NT2/D1 (cell line): ENCODE data around the gene DNAJC1.

Experiments
- YY1 ChIP-seq: IDR thresholded peaks from 2 replicates; pipeline ENCODE4 v1.6.1; 2011; ENCODE audit not compliant: insufficient read length, insufficient read depth
- ZNF274 ChIP-seq: IDR thresholded peaks from 2 replicates; pipeline ENCODE4 v1.6.1; 2011; ENCODE audit warnings: mild to moderate bottlenecking, low read depth, low read length

GRCh38 chr10:21975378-21975990, 28.0 kb downstream of the DNAJC1 start:
- TF ChIP-seq YY1 (no peak), ZNF274 (no peak)
